ENCODE results near the gene NSUN3. TPM values are rescaled to one million over a fixed set of nuclear protein-coding genes. Genes with fewer than 3 reads are reported as not detected.

NSUN3 gene
- total and polyA plus RNA-seq, 2 of the 8 experiments (the other 6 are each of a cell fraction or from before 2014, with no cell fraction given), result 2.1 to 5.1 TPM

DNA sequence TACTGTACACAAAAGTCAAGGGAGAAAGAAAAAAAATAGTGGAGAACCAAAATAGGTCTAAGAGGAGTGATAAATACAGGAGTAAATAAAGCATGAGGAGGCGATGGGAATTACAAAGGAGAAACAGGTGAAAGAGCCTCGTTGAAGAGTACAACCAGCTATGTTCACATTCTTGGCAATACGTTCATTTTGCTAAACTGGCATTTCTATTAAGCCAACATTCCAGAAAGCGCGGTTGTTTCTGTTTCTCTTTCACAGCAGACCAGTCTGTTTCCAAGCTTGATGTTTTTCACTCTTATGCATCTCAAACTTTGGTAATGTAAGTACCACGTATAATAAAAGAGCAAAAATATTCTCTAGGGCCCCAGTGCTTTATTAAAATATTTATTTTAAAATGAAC lies 74.5 kb downstream of the NSUN3 start:
- no peak overlapping the region for H4K8ac ChIP-seq (ENCODE audit: extremely low read depth, insufficient read depth, low read length)
- H3K23me2 ChIP-seq (ENCODE audit: low read depth, low read length), result no peaks in the 10 kb centered on the region
- H3K27ac ChIP-seq (ENCODE audit: low read depth, low read length), result no peak overlapping the region
- no peak overlapping the region for H3K9ac ChIP-seq (replicated peaks in 1 of 4; ENCODE audit: extremely low read depth in 1 of 4, low read depth in 3 of 4, low read length in 3 of 4)
- no peak for DNase-seq (ENCODE audit: low read depth in 1 of 2, low spot score in 2 of 2)
- CTCF ChIA-PET (ENCODE audit: partially characterized antibody), result interaction anchor here (1.2 to 2.3 kb wide), 3 partner anchors 11 to 113 kb away, joined by 3 to 9 read pairs (median 3); no protein-coding TSS in a partner anchor
- H3K18ac ChIP-seq (ENCODE audit: extremely low read depth, low read length), result no peak overlapping the region
- no peak overlapping the region for H4K91ac ChIP-seq (replicated peaks; ENCODE audit: insufficient read length, low read length)
- no peak overlapping the region for H3K4ac ChIP-seq (replicated peaks; ENCODE audit: insufficient read length, low read depth, low read length)
- H2BK15ac ChIP-seq (ENCODE audit: low read length), result no peak overlapping the region
- 87% methylated on average over 6 of the region's 6 CpGs; no CpG with 5 or more reads in 1 of the 2 experiments for WGBS, 2 experiments (ENCODE audit: extremely low coverage in 1 of 2, insufficient coverage in 1 of 2, insufficient read length in 1 of 2, insufficient replicate concordance in 2 of 2, low coverage in 1 of 2, low lambda C conversion rate in 2 of 2, missing lambda C conversion rate in 1 of 2)
- H3K23ac ChIP-seq (ENCODE audit: insufficient read length), result no peak overlapping the region
- H3K27me3 ChIP-seq (replicated peaks in 1 of 4; ENCODE audit: control insufficient read depth in 3 of 4, extremely low read depth in 1 of 4, insufficient read depth in 3 of 4, low read length in 3 of 4), result no peaks in the 10 kb centered on the region
- no peaks in the 10 kb centered on the region for H3K79me2 ChIP-seq (ENCODE audit: control insufficient read depth in 1 of 2, insufficient read depth in 2 of 2, low read length in 2 of 2)
- H3K36me3 ChIP-seq (ENCODE audit: control insufficient read depth in 2 of 4, insufficient read depth in 4 of 4, low read length in 3 of 4), result no peaks in the 10 kb centered on the region
- FAIRE-seq, result no peak
- H2AK5ac ChIP-seq (ENCODE audit: low read depth, low read length), result no peak overlapping the region
- no peak overlapping the region for H2BK12ac ChIP-seq (ENCODE audit: low read depth, low read length)
- H3K79me1 ChIP-seq (ENCODE audit: low read depth, low read length), result no peaks in the 10 kb centered on the region
- H3K14ac ChIP-seq (ENCODE audit: insufficient read length), result no peak overlapping the region
- no peak overlapping the region for H2BK20ac ChIP-seq (ENCODE audit: low read length)
- H4K20me1 ChIP-seq (replicated peaks in 1 of 2; ENCODE audit: control insufficient read depth in 1 of 2, insufficient read depth in 2 of 2, low read length in 2 of 2), result no peaks in the 10 kb centered on the region
- H2BK120ac ChIP-seq (replicated peaks; ENCODE audit: low read depth, low read length), result no peak overlapping the region
- no peaks in the 10 kb centered on the region for H3K9me3 ChIP-seq (ENCODE audit: insufficient read depth in 2 of 2, low read depth in 1 of 2, low read length in 1 of 2)
- no peak overlapping the region for H2BK5ac ChIP-seq (ENCODE audit: low read depth, low read length)
- POLR2A ChIA-PET (ENCODE audit: partially characterized antibody), result no interaction called here
- no peak overlapping the region for H3K4me3 ChIP-seq (ENCODE audit: extremely low read depth in 1 of 4, insufficient read depth in 2 of 4, low read depth in 3 of 4, low read length in 4 of 4)
- no peak overlapping the region for H3K56ac ChIP-seq (replicated peaks; ENCODE audit: insufficient read length, low read depth, low read length)
- H3K4me2 ChIP-seq (ENCODE audit: insufficient read depth in 1 of 2, low read depth in 2 of 2, low read length in 2 of 2), result no peak overlapping the region
- H4K5ac ChIP-seq (ENCODE audit: insufficient read length, low read depth, low read length), result no peak overlapping the region
- H2AFZ ChIP-seq (ENCODE audit: low read length), result no peak overlapping the region
- peaks cover 0 to 2% (median 0%) of the 10 kb centered on the region in 4 experiments; a peak in 2 of 7 replicates for H3K4me1 ChIP-seq (replicated peaks in 1 of 4; ENCODE audit: control insufficient read depth in 3 of 4, insufficient read depth in 4 of 4, low read length in 3 of 4)
- TF ChIP-seq NRF1 (IDR thresholded peaks at IDR 0.05; ENCODE audit: low read depth, low read length), result no peak
- no peak for TF ChIP-seq EP300 (IDR thresholded peaks at IDR 0.05; ENCODE audit: borderline replicate concordance in 1 of 2, low read depth in 2 of 2, low read length in 2 of 2)
- no peak for TF ChIP-seq GTF2F1 (IDR thresholded peaks at IDR 0.05; ENCODE audit: borderline replicate concordance, low read depth, low read length)
- no peak for TF ChIP-seq FOSL1 (IDR thresholded peaks at IDR 0.05; ENCODE audit: insufficient read depth, low read depth, low read length)
- no peak for TF ChIP-seq SAP30 (IDR thresholded peaks at IDR 0.05; ENCODE audit: insufficient read depth, insufficient replicate concordance, low read length)
- no peak for TF ChIP-seq BRCA1 (IDR thresholded peaks at IDR 0.05; ENCODE audit: low read depth, low read length)
- no peak for TF ChIP-seq MAX (IDR thresholded peaks at IDR 0.05)
- TF ChIP-seq USF2 (IDR thresholded peaks at IDR 0.05; ENCODE audit: low read length), result no peak
- no peak for TF ChIP-seq ATF3 (IDR thresholded peaks at IDR 0.05; ENCODE audit: insufficient read depth, low read depth, low read length)
- no peak for TF ChIP-seq SIN3A (conservative IDR thresholded peaks at IDR 0.05 in 1 of 2, IDR thresholded peaks at IDR 0.05 in 1 of 2; ENCODE audit: low read depth in 1 of 2, low read length in 2 of 2)
- TF ChIP-seq CEBPB (IDR thresholded peaks at IDR 0.05; ENCODE audit: low read depth, low read length), result no peak
- TF ChIP-seq BCL11A (IDR thresholded peaks at IDR 0.05; ENCODE audit: low read depth in 2 of 2, low read length in 2 of 2), result no peak
